HCT116 (cell line): ENCODE data around the gene POLR3A. TPM values are rescaled to one million over a fixed set of nuclear protein-coding genes. Genes with fewer than 3 reads are reported as not detected.

Source experiments
- ATAC-seq: fragments of 200-7000 bp; cut with Tn5 transposase; 2 replicates; pipeline ENCODE4 v1.9.1; 2020; ENCODE audit warnings: mild to moderate bottlenecking, moderate library complexity
- BruUV-seq: library from RNA; stranded (reverse); fragments of 400-500 nt; replicated peaks from 2 replicates; lab custom pipeline; 2021; lab: Mats Ljungman, UMichigan
- CTCF ChIA-PET: fragments of 300-600 bp; sonication (Branson Sonifier 250); formaldehyde crosslinking; loops from one replicate; lab custom pipeline; 2021; ENCODE audit warnings: antibody characterized with exemption; lab: Charles Lee
- POLR2A ChIA-PET: fragments of 300-600, 350-600 bp; sonication (Branson Sonifier 250); formaldehyde crosslinking; loops from one replicate; lab custom pipeline; 2021; ENCODE audit warnings: antibody characterized with exemption; lab: Charles Lee
- RAD21 ChIA-PET, 2 experiments: fragments of 300-600 bp; sonication (Branson Sonifier 250); formaldehyde crosslinking; loops; one replicate each; lab custom pipeline; 2023; ENCODE audit warnings: low total read pairs in 2 of 2; ENCODE audit not compliant: uncharacterized antibody in 2 of 2, unreplicated experiment in 2 of 2, low non-redundant PET in 1 of 2; lab: Charles Lee
- DNase-seq: peaks from one replicate; pipeline ENCODE4 v3.0.0-alpha.2; 2010; ENCODE audit warnings: low read depth, low spot score
- H2AFZ ChIP-seq: fragments of 200-600 bp; shearing (Covaris generic), sonication (generic); 2 replicates; pipeline ENCODE4 v1.6.1; 2017; ENCODE audit warnings: low read depth, mixed run types, mixed read lengths, antibody characterized with exemption, low read length; ENCODE audit not compliant: poor library complexity, severe bottlenecking
- H3K27ac ChIP-seq: 2 replicates; pipeline ENCODE4 v1.5.1; 2012; ENCODE audit warnings: low read depth, low read length
- H3K27me3 ChIP-seq: fragments of 200-600 bp; sonication (generic); 2 replicates; pipeline ENCODE4 v1.6.1; 2016; ENCODE audit warnings: mixed run types, low read length, mixed read lengths; ENCODE audit not compliant: insufficient read depth
- H3K36me3 ChIP-seq, 2 experiments: fragments of 200-500 bp in 1 of 2; fragments of 200-600 bp in 1 of 2; sonication (Bioruptor generic) in 1 of 2; sonication (generic) in 1 of 2; 2 replicates each; pipeline versions ENCODE4 v1.5.1 to v1.6.1; 2014 to 2016; ENCODE audit warnings: low read length in 2 of 2, inconsistent platforms in 1 of 2, mixed read lengths in 1 of 2, mixed run types in 1 of 2; ENCODE audit not compliant: insufficient read depth in 2 of 2, control insufficient read depth in 1 of 2
- H3K4me1 ChIP-seq, 2 experiments: fragments of 200-600 bp in 1 of 2; sonication (generic) in 1 of 2; 2 replicates each; pipeline versions ENCODE4 v1.5.1 to v1.6.1; 2012 to 2017; ENCODE audit warnings: low read length in 2 of 2, inconsistent platforms in 1 of 2, mild to moderate bottlenecking in 1 of 2, mixed read lengths in 1 of 2, mixed run types in 1 of 2, moderate library complexity in 1 of 2; ENCODE audit not compliant: insufficient read depth in 2 of 2, control insufficient read depth in 1 of 2
- H3K4me2 ChIP-seq: fragments of 200-600 bp; sonication (generic); 2 replicates; pipeline ENCODE4 v1.6.1; 2017; ENCODE audit warnings: mixed run types, low read length, mixed read lengths
- H3K4me3 ChIP-seq, 2 experiments: fragments of 200-600 bp in 1 of 2; sonication (generic) in 1 of 2; replicated peaks in 1 of 2; 2 replicates each; pipeline ENCODE4 v1.5.1; 2011 to 2016; ENCODE audit warnings: low read length in 2 of 2, control low read depth in 1 of 2, low read depth in 1 of 2, mild to moderate bottlenecking in 1 of 2, mixed read lengths in 1 of 2, mixed run types in 1 of 2
- H3K79me2 ChIP-seq: fragments of 200-600 bp; sonication (generic); 2 replicates; pipeline ENCODE4 v1.6.1; 2017; ENCODE audit warnings: mild to moderate bottlenecking, mixed run types, low read length, moderate library complexity, mixed read lengths; ENCODE audit not compliant: insufficient read depth
- H3K9ac ChIP-seq: fragments of 200-600 bp; sonication (generic); 2 replicates; pipeline ENCODE4 v1.6.1; 2016; ENCODE audit warnings: low read length, mixed read lengths
- H3K9me2 ChIP-seq: fragments of 200-600 bp; sonication (generic), shearing (Covaris generic); 2 replicates; pipeline ENCODE4 v1.6.1; 2017; ENCODE audit warnings: mixed run types, mild to moderate bottlenecking, moderate library complexity; ENCODE audit not compliant: insufficient read depth
- H3K9me3 ChIP-seq, 2 experiments: fragments of 200-500 bp in 1 of 2; fragments of 200-600 bp in 1 of 2; sonication (Bioruptor generic) in 1 of 2; sonication (generic) in 1 of 2; 2 replicates each; pipeline ENCODE4 v1.6.1; 2014 to 2017; ENCODE audit warnings: low read length in 2 of 2, mixed read lengths in 2 of 2, inconsistent platforms in 1 of 2, low read depth in 1 of 2, mild to moderate bottlenecking in 1 of 2, mixed run types in 1 of 2, moderate library complexity in 1 of 2; ENCODE audit not compliant: control insufficient read depth in 1 of 2, insufficient read depth in 1 of 2
- H4K20me1 ChIP-seq: fragments of 200-600 bp; sonication (generic), shearing (Covaris generic); 2 replicates; pipeline ENCODE4 v1.6.1; 2017; ENCODE audit warnings: mixed run types, mild to moderate bottlenecking, moderate library complexity; ENCODE audit not compliant: insufficient read depth
- CBX3 ChIP-seq: IDR thresholded peaks from 2 replicates; pipeline ENCODE4 v1.6.1; 2012; ENCODE audit warnings: low read depth
- EGR1 ChIP-seq: IDR thresholded peaks from 2 replicates; pipeline ENCODE4 v1.6.1; 2012; ENCODE audit warnings: low read depth
- RAD21 ChIP-seq: IDR thresholded peaks from 2 replicates; pipeline ENCODE4 v1.6.1; 2012; ENCODE audit warnings: low read depth, mild to moderate bottlenecking
- ZFX ChIP-seq: fragments of 450-650 bp; IDR thresholded peaks from 2 replicates; pipeline ENCODE4 v1.6.1; 2017
- intact Hi-C: fragments of 100-400 bp; cut with micrococcal nuclease; formaldehyde crosslinking; loops from 2 replicates; pipeline ENCODE4 v1.10.0; 2022
- total RNA-seq: library from RNA; stranded (reverse); gene quantifications from one replicate; pipeline ENCODE4 v1.2.1, GENCODE V29; 2021; ENCODE audit not compliant: unreplicated experiment
- TF ChIP-seq, protein P1 (sequence below): IDR thresholded peaks from 2 replicates; pipeline ENCODE4 v1.6.1; 2012; ENCODE audit warnings: low read depth

Gene POLR3A
- total RNA-seq, 1 experiment from 2014 or later = 26.6 TPM

DNA sequence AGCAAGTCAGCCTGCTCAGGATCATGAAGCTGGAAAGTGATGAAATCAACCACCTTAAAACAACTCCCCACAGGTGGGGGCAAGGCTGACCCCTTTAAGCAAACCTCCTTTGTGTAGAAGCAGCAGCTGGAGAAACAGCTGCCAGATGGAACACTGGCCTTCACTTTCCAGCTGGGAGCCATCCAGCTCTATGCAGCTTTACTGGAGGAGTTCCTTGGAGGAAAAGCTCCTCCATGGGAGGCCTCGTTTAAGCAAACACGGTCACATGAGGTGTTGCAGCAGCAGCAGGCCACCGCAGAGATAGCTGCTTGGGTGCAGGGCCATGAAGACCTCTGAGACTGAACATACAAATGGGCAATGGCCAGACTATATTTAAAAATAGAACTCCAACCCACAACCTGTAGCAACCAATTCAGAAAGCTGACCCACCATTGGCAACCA is 89.7 kb downstream of the POLR3A start:
- H3K9me3 ChIP-seq = no peaks in the 10 kb centered on the region
- ATAC-seq (no peak), DNase-seq (no peak)
- CTCF ChIA-PET = no interaction called here
- no peaks in the 10 kb centered on the region for H3K9me2 ChIP-seq
- H3K79me2 ChIP-seq = no peaks in the 10 kb centered on the region
- intact Hi-C loops = no loop called here
- no peak overlapping the region for H3K9ac ChIP-seq
- no peak overlapping the region for H3K27ac ChIP-seq
- H4K20me1 ChIP-seq = no peaks in the 10 kb centered on the region
- no peak overlapping the region for H3K4me3 ChIP-seq
- no peak overlapping the region for H2AFZ ChIP-seq
- BruUV-seq = no TSS peak
- H3K36me3 ChIP-seq = no peaks in the 10 kb centered on the region
- no peaks in the 10 kb centered on the region for H3K27me3 ChIP-seq
- peaks cover 11 to 22% of the 10 kb centered on the region in 2 experiments for H3K4me1 ChIP-seq
- H3K4me2 ChIP-seq = no peak overlapping the region
- TF ChIP-seq RAD21 = no peak
- no peak for TF ChIP-seq CBX3
- no peak for TF ChIP-seq EGR1
- no peak for TF ChIP-seq ZFX
- TF ChIP-seq, protein P1, sequence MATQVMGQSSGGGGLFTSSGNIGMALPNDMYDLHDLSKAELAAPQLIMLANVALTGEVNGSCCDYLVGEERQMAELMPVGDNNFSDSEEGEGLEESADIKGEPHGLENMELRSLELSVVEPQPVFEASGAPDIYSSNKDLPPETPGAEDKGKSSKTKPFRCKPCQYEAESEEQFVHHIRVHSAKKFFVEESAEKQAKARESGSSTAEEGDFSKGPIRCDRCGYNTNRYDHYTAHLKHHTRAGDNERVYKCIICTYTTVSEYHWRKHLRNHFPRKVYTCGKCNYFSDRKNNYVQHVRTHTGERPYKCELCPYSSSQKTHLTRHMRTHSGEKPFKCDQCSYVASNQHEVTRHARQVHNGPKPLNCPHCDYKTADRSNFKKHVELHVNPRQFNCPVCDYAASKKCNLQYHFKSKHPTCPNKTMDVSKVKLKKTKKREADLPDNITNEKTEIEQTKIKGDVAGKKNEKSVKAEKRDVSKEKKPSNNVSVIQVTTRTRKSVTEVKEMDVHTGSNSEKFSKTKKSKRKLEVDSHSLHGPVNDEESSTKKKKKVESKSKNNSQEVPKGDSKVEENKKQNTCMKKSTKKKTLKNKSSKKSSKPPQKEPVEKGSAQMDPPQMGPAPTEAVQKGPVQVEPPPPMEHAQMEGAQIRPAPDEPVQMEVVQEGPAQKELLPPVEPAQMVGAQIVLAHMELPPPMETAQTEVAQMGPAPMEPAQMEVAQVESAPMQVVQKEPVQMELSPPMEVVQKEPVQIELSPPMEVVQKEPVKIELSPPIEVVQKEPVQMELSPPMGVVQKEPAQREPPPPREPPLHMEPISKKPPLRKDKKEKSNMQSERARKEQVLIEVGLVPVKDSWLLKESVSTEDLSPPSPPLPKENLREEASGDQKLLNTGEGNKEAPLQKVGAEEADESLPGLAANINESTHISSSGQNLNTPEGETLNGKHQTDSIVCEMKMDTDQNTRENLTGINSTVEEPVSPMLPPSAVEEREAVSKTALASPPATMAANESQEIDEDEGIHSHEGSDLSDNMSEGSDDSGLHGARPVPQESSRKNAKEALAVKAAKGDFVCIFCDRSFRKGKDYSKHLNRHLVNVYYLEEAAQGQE = no peak
- POLR2A ChIA-PET = interaction anchor here (1.1 kb wide), 1 partner anchor 10 kb away, joined by 5 read pairs; no protein-coding TSS in a partner anchor
- RAD21 ChIA-PET = no interaction called here
